HG03064 (cell line): Measurements from ENCODE around the gene SOX15.
"Not testable (repeated sequence)": the region's sequence is repeated elsewhere in the genome, so short reads cannot be mapped to it uniquely, and the experiment has no call there.

Experiments used
- ATAC-seq: cut with Tn5 transposase; IDR thresholded peaks from one replicate; pipeline ENCODE4 v1.9.1; 2021; ENCODE audit warnings: low read depth; ENCODE audit not compliant: unreplicated experiment

Gene SOX15

DNA sequence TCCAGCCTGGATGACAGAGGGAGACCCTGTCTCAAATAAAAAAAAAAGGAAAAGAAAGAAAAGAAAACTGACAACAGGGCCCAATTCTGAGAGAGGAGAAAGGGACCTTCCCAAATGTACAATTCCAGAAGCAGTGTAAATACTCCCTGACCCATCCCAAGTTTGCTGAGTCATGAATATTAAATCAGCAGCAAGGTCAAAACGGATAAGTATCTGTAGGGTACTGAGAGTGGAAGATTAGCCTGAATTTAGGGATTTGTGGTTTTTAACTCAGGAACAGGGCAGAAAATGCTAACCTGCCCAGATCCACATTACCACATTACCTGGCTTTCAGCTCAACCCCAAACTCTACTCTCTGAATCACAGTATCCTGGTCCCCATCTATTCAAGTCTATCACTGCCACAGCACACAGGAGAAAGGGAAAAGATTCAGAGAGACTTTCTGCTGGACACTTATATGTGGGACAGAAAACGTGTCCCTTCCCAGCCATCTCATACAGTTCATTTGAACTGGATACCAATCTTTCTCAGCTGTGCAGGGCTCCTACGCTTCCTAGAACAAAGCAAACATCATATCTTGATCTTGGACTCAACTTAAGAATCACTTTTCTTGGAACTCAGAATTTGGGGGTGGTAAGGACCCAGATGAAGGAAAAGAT lies 21.9 kb upstream of the SOX15 start:
- ATAC-seq, result no peak

- no peak for ATAC-seq
Measured at GRCh38 chr17:7610641-7611040, 20.7 kb upstream of the SOX15 start.

DNA sequence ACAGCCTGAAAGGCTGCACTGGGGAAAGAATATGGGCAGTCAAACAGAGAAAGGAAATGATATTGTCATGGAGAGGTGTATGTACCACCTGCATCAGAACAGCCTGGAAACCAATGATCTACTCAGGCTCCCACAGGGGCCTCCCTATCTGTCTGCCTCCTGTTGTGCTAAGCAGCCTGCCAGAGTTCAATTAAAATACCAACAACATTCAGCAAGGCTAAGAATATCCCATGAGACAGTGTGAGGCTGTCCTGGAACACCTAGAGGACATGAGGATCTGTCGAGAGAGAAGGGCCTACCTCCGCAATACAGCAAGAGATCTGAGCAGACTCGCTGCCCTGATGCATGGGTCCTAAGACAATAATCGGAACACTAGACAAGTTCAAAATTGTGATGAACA lies 16.4 kb upstream of the SOX15 start:
- no peak for ATAC-seq

DNA sequence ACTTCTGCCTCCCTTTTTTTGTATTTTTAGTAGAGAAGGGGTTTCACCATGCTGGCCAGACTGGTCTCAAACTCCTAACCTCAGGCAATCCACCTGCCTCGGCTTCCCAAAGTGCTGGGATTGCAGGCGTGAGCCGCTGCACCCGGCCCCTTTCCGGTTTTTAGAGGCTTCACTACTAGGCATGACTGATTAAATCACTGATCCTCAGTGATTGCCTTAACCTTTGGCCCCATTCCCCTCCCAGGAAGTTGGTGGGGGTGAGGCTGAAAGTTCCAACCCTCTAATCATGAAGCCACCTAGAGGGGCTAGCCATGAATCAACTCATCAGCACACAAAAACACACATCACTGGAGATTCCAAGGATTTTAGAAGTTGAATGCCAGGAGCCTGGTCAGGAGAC lies 7.7 kb upstream of the SOX15 start:
- not testable (repeated sequence) for ATAC-seq

DNA sequence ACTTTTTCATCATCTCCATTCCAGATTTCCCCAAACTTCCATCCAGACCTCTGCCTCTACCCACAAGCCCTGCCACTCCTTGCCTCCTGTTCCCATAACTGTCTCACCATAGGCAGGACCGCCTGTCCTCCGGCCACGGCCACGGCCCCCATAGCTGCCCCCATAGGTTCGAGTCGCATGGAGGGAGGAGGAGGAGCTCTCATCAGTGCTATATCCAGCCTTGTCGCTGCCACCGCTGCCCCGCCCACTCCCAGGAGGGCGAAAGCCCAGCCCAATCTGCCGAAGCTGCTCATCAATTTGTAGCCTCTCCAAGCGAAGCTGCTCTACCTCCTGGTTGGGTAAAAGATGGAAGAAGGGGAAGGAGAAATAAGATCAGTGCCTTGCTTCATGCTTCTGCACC lies 3.4 kb upstream of the SOX15 start:
- ATAC-seq, result no peak

DNA sequence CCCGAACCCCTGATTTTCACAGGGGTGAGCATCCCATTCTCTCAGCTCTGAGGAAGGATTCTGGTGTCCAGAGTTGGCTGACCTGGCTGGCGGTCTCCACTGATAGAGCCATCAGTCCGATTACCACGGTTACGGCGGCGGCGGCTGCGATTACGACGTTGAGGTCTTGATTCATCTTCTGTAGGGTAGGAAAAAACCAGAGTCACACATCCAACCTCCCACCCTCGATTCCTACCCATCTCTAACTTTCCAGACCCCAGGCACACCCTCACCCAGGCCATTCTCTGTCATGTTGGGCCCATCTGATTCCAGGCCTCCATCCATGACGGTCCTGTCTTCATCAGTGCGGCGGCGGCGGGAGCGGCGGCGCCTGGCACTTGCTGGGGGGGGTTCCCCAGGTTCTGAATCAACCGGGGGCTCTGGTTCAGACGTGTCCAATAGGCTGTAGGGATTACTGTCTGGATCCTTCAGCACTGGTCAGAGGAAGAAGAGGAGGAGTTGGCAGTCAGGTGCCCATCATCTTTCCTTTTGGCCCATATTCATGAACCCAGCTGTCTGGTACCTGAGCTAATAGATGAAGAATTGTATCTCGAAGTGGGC lies 2.6 kb upstream of the SOX15 start:
- ATAC-seq, result no peak

DNA sequence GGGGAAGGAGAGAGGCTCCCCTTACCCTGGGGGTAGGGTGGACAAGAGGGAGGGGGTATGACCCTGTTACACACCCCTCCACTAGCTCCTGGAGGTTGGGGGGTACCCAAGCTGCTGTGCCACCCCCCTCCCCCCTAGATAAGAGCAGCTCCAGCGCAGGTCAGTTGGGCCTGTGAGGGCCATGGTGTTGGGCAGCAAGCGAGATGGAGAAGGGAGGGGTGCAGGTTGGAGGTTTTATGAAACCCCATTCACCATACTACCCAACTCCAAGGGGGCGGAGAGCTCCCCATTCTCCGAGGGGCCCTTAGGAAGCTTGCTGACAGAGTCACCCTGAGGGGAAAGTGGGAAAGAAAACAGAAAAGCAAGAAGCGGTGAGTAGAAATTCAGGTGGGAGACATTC lies 1.7 kb upstream of the SOX15 start:
- no peak for ATAC-seq

GRCh38 chr17:7590743-7591142 lies 849 bp upstream of the SOX15 start:
- no peak for ATAC-seq

- ATAC-seq, result no peak
Measured at GRCh38 chr17:7589204-7589868, 558 bp downstream of the SOX15 start.

- no peak for ATAC-seq
Measured at GRCh38 chr17:7588553-7589203, 1.2 kb downstream of the SOX15 start.

DNA sequence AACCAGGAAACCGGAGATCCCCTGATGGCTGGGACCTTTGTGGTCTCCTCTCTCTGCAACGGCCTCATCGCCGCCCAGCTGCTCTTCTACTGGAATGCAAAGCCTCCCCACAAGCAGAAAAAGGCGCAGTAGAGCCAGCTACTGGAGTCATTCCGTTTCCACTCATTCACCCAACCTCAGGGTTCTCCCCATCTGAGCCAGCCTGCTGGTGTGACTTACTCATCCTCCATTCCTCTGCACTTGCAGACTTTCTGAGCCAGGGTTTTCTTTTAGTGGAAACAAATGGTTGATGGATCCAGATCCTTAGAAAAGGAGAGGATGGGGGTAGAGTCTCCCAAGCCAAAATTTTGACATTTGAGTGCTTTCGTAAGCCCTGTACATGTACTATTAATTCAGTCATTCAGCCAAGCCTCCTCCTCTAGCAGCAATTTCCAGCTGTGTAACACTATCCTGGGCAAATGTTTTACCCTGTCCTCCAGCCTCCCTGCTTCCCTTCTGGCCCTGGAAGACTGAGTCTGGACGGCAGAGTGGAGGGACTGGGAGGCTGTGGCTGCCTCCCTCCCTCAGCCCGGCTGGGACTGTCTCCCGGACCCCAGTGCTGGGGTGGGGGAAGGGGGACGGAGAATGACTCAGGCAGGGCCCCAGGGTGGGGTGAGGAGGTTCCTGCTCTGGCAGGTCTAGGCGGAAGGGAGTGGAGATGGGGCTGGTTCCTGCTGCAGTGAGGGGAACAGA lies 2.3 kb downstream of the SOX15 start:
- no peak for ATAC-seq

GRCh38 chr17:7586673-7587419 lies 3.0 kb downstream of the SOX15 start:
- no peak for ATAC-seq

GRCh38 chr17:7583253-7584109 lies 6.4 kb downstream of the SOX15 start, which contains the start of gene MPDU1:
Gene MPDU1 (plus strand): TSS chr17:7583852. CDS start chr17:7583863, 11 bp downstream.
- peak; percentile 53 for ATAC-seq

- ATAC-seq, result no peak
Measured at GRCh38 chr17:7582396-7583252, 7.3 kb downstream of the SOX15 start.

- ATAC-seq, result no peak
Measured at GRCh38 chr17:7580604-7581575, 9.0 kb downstream of the SOX15 start.

GRCh38 chr17:7579834-7580603 lies 9.9 kb downstream of the SOX15 start:
- ATAC-seq, result no peak
